HFFc6 (cell line): ENCODE data around the gene PDCD1LG2. TPM values are rescaled to one million over a fixed set of nuclear protein-coding genes. Genes with fewer than 3 reads are reported as not detected.
A peak's percentile ranks its signal among the peaks of the same experiment; 100 is the strongest.

Experiments
- DNase-seq: peaks from one replicate; pipeline ENCODE4 v3.0.0-alpha.2; 2018
- H3K27ac Mint-ChIP-seq: 2 replicates; pipeline ENCODE4 v1.8.0; 2020; ENCODE audit warnings: mild to moderate bottlenecking, mixed read lengths
- H3K27me3 Mint-ChIP-seq: 2 replicates; pipeline ENCODE4 v1.8.0; 2021; ENCODE audit warnings: mild to moderate bottlenecking, moderate library complexity, mixed read lengths; ENCODE audit not compliant: insufficient read depth
- H3K36me3 Mint-ChIP-seq: 2 replicates; pipeline ENCODE4 v1.8.0; 2021; ENCODE audit warnings: low read depth, mixed read lengths
- H3K4me1 Mint-ChIP-seq: 2 replicates; pipeline ENCODE4 v1.8.0; 2020; ENCODE audit warnings: low read depth, mixed read lengths
- H3K4me3 Mint-ChIP-seq: 2 replicates; pipeline ENCODE4 v1.8.0; 2020; ENCODE audit warnings: mild to moderate bottlenecking, moderate library complexity, mixed read lengths
- H3K9me3 Mint-ChIP-seq: 2 replicates; pipeline ENCODE4 v1.8.0; 2020; ENCODE audit warnings: mild to moderate bottlenecking, mixed read lengths
- total RNA-seq, 6 experiments: library from RNA; stranded (reverse); fragmentation: NEBNext Ultra II Directional; extraction: Animal tissue kit (Norgen Biotek cat#: 25700); gene quantifications; 2 replicates in 1 of 6; 3 replicates in 5 of 6; pipeline ENCODE4 v1.2.3, GENCODE V29; 2021
- TF ChIP-seq, protein P1 (sequence below): fragments of 200-600 bp; sonication (generic); IDR thresholded peaks from 2 replicates; pipeline ENCODE4 v1.5.0; 2021; ENCODE audit warnings: antibody characterized with exemption, mild to moderate bottlenecking

PDCD1LG2 gene
- total RNA-seq, 6 experiments from 2014 or later, result 31.6 to 50.9 (median 42.6) TPM

- H3K27ac Mint-ChIP-seq, result peak overlapping the region; percentile 43; the same call in 1 of the 2 replicates
- DNase-seq, result peak; percentile 36
- H3K27me3 Mint-ChIP-seq, result no peaks in the 10 kb centered on the region; the same call in 1 of the 2 replicates
- no peaks in the 10 kb centered on the region for H3K36me3 Mint-ChIP-seq
- TF ChIP-seq, protein P1, sequence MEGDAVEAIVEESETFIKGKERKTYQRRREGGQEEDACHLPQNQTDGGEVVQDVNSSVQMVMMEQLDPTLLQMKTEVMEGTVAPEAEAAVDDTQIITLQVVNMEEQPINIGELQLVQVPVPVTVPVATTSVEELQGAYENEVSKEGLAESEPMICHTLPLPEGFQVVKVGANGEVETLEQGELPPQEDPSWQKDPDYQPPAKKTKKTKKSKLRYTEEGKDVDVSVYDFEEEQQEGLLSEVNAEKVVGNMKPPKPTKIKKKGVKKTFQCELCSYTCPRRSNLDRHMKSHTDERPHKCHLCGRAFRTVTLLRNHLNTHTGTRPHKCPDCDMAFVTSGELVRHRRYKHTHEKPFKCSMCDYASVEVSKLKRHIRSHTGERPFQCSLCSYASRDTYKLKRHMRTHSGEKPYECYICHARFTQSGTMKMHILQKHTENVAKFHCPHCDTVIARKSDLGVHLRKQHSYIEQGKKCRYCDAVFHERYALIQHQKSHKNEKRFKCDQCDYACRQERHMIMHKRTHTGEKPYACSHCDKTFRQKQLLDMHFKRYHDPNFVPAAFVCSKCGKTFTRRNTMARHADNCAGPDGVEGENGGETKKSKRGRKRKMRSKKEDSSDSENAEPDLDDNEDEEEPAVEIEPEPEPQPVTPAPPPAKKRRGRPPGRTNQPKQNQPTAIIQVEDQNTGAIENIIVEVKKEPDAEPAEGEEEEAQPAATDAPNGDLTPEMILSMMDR, result no peak
- peaks cover 48% of the 10 kb centered on the region for H3K4me1 Mint-ChIP-seq
- no peak overlapping the region for H3K4me3 Mint-ChIP-seq
- H3K9me3 Mint-ChIP-seq, result no peaks in the 10 kb centered on the region
Observed at GRCh38 chr9:5592904-5593303, 82.6 kb downstream of the PDCD1LG2 start.

GRCh38 chr9:5593904-5594303 is 83.6 kb downstream of the PDCD1LG2 start:
- Mint-ChIP-seq H3K9me3 (no peaks in the 10 kb centered on the region), H3K27me3 (no peaks in the 10 kb centered on the region; the same call in 1 of the 2 replicates), H3K4me1 (peaks cover 39% of the 10 kb centered on the region), H3K27ac (no peak overlapping the region), H3K36me3 (no peaks in the 10 kb centered on the region), H3K4me3 (no peak overlapping the region)
- no peak for DNase-seq
- TF ChIP-seq, protein P1, result no peak

- H3K36me3 Mint-ChIP-seq, result no peaks in the 10 kb centered on the region
- DNase-seq, result no peak
- H3K27me3 Mint-ChIP-seq, result no peaks in the 10 kb centered on the region; the same call in 1 of the 2 replicates
- TF ChIP-seq, protein P1, result no peak
- no peaks in the 10 kb centered on the region for H3K9me3 Mint-ChIP-seq
- H3K27ac Mint-ChIP-seq, result no peak overlapping the region
- H3K4me3 Mint-ChIP-seq, result no peak overlapping the region
- H3K4me1 Mint-ChIP-seq, result peaks cover 26% of the 10 kb centered on the region
Observed at GRCh38 chr9:5596173-5596572, 85.8 kb downstream of the PDCD1LG2 start.

GRCh38 chr9:5608298-5609225 is 98.2 kb downstream of the PDCD1LG2 start:
- H3K4me3 Mint-ChIP-seq, result peak overlapping the region; percentile 82
- H3K36me3 Mint-ChIP-seq, result no peaks in the 10 kb centered on the region
- TF ChIP-seq, protein P1, result no peak
- H3K4me1 Mint-ChIP-seq, result peaks cover 33% of the 10 kb centered on the region
- DNase-seq, result no peak
- no peaks in the 10 kb centered on the region for H3K9me3 Mint-ChIP-seq
- no peaks in the 10 kb centered on the region; the same call in 1 of the 2 replicates for H3K27me3 Mint-ChIP-seq
- H3K27ac Mint-ChIP-seq, result peak overlapping the region; percentile 19

GRCh38 chr9:5609226-5609596 is 98.9 kb downstream of the PDCD1LG2 start:
- H3K27ac Mint-ChIP-seq, result no peak overlapping the region; the same call in 1 of the 2 replicates
- H3K4me1 Mint-ChIP-seq, result peaks cover 33% of the 10 kb centered on the region
- TF ChIP-seq, protein P1, result no peak
- DNase-seq, result no peak
- H3K4me3 Mint-ChIP-seq, result peak overlapping the region; percentile 82
- no peaks in the 10 kb centered on the region for H3K36me3 Mint-ChIP-seq
- no peaks in the 10 kb centered on the region for H3K27me3 Mint-ChIP-seq
- H3K9me3 Mint-ChIP-seq, result no peaks in the 10 kb centered on the region
